Testis (tissue), 2 donors: ENCODE measurements around the gene UGT1A4.

ENCODE experiments used
- CTCF ChIP-seq, 3 experiments: fragments of 450-650 bp in 2 of 3; fragments of 200-600 bp in 1 of 3; sonication (generic) in 1 of 3; IDR thresholded peaks; one replicate each; pipeline ENCODE4 v1.5.1; 2016 to 2019; ENCODE audit warnings: antibody characterized with exemption in 3 of 3, mild to moderate bottlenecking in 2 of 3, moderate library complexity in 1 of 3
- POLR2A ChIP-seq: fragments of 450-650 bp; IDR thresholded peaks from one replicate; pipeline ENCODE4 v1.6.1; 2017; ENCODE audit warnings: antibody characterized with exemption, mild to moderate bottlenecking, moderate library complexity

- TF ChIP-seq POLR2A, result no peak
- no peak for TF ChIP-seq CTCF (IDR thresholded peaks at IDR 0.05)
Measured at GRCh38 chr2:233681521-233682099, 36.9 kb upstream of the UGT1A4 start, which contains the start of gene UGT1A7.
